HG03045 (cell line): ENCODE results near the gene MAP2K1.
"Not testable (repeated sequence)": the region's sequence is repeated elsewhere in the genome, so short reads cannot be mapped to it uniquely, and the experiment has no call there.

Experiments used
- ATAC-seq: cut with Tn5 transposase; IDR thresholded peaks from one replicate; pipeline ENCODE4 v1.9.1; 2021; ENCODE audit warnings: mild to moderate bottlenecking, moderate library complexity; ENCODE audit not compliant: unreplicated experiment

MAP2K1 gene

GRCh38 chr15:66386204-66387123 lies at the start of gene MAP2K1:
Gene MAP2K1, plus strand, starts transcription at chr15:66386912. Its CDS starts 436 bp downstream, at chr15:66387348.
- peak; percentile 84 for ATAC-seq

- not testable (repeated sequence) for ATAC-seq
Measured at GRCh38 chr15:66348530-66348929, 38.2 kb upstream of the MAP2K1 start.

DNA sequence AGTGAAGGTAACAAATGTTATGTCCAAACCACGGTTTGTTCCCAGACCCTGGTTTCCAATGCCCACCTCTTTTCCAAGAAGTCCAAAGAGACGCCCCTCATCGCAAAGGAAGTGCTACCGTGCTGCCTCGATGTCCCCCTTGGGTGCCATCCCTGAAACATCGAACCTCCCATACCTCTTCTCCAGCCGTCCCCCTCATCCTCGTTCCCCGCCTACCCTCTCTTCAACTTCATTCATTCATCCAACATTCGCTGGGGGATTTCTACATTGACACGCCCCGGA lies 30.7 kb upstream of the MAP2K1 start:
- no peak for ATAC-seq

GRCh38 chr15:66356359-66357236 lies 30.1 kb upstream of the MAP2K1 start, which contains the start of gene TIPIN:
Gene TIPIN, minus strand, starts transcription at chr15:66356685. Its CDS starts 3,738 bp downstream, at chr15:66352947.
- ATAC-seq: peak; percentile 92

- no peak for ATAC-seq
Measured at GRCh38 chr15:66359740-66360139, 27.0 kb upstream of the MAP2K1 start.

GRCh38 chr15:66361745-66362460 lies 24.8 kb upstream of the MAP2K1 start:
- ATAC-seq: not testable (repeated sequence)

DNA sequence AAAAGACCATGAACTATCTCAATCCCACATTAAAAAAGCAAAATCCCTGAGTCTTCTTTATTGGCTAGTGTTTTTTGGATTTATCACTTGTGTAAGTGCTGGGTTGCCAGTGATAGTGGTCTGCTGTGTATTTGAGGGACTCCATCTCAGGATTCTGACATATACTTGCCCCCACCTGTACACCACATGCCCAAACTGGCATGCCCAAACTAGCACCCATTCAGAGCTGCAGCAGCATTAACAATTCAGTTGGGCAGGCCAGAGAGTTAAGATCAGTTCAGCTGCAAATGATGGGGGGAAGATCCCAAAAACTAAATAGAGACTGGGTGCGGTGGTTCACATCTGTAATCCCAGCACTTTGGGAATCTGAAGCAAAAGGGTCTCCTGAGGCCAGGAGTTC lies 23.9 kb upstream of the MAP2K1 start:
- no peak for ATAC-seq

GRCh38 chr15:66364944-66365528 lies 21.7 kb upstream of the MAP2K1 start:
- ATAC-seq: no peak

- ATAC-seq: no peak
Measured at GRCh38 chr15:66369773-66370651, 16.7 kb upstream of the MAP2K1 start.

GRCh38 chr15:66374179-66374578 lies 12.5 kb upstream of the MAP2K1 start:
- no peak for ATAC-seq

GRCh38 chr15:66378814-66379430 lies 7.8 kb upstream of the MAP2K1 start:
- no peak for ATAC-seq

DNA sequence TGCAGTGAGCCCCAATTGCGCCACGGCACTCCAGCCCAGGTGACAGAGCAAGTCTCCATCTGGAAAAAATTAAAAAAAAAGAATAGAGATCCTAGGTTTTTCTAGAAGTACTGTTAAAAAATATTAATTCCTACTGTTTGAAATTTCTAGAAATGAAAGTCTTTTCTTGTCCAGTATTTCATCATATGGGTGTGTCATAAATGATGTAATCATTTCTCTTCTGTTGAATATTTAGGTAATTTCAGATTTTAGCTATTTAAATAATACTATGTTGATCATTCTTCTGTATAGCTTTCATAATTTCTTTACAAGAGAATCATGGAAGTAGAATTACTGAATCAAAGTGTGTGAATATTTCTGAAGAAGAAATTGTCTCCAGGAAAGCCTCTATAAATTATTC lies 5.3 kb upstream of the MAP2K1 start:
- not testable (repeated sequence) for ATAC-seq

DNA sequence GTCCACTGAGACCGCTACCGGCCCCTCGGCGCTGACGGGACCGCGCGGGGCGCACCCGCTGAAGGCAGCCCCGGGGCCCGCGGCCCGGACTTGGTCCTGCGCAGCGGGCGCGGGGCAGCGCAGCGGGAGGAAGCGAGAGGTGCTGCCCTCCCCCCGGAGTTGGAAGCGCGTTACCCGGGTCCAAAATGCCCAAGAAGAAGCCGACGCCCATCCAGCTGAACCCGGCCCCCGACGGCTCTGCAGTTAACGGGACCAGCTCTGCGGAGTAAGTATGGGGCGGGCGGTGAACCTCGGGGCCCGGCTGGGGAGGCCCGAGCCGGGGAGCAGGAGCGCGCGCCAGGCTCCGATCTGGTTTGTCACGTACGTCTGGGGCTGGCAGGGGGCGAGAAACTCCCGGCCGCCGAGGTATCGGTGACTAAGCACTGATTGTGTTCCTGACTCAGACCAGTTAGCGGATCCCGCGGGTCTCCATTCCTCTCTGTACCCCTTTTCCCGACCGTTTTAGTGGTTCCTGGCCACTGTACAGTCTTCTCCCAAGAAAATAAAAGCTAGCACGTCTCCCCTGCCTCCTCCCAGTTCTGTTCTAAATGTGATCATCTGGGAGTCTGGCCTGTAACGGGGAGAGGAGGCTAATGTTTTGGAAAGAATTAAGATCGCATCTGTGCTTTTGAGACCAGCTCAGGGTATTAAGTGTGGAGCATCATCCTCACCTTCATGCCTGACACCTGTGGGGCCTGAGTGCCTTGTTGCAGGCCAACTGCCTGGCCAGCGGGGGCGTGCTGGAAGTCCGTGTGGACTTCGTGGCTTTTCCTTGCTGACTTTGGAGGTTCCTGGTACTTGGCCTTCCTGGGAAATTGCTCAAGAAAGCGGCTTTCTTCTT lies 691 bp downstream of the MAP2K1 start:
- ATAC-seq: peak; percentile 22

DNA sequence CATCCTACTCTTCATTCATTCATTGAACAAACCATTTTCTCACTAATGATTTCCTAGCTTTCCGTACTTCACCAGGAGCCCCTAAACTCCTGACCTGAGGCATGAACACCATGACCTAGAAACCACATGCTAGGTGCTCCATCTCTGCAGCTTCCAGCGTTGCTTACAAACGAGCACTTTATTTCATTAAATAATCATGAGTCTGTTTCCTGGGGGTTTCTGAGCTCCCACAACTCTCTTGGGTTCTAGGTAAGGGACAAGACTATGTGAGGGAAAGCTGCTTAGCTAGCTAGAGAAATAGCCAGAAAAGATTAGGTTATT lies 1.3 kb downstream of the MAP2K1 start:
- ATAC-seq: no peak

DNA sequence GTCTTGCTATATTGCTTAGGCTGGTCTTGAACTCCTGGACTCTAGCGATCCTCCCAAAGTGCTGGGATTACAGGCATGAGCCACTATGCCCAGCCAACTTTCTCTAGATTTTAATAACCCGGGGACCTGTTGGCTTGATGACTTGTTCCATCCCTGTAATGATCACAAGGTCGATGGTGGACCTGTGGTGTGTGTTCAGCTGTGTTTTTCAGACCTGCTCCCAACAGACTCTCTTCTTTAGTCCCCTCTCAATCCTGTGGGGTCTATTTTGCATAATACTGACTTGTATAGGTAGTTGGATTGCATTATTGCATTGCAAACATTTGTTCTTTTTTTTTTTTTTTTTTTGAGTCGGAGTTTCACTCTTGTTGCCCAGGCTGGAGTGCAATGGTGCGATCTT lies 1.9 kb downstream of the MAP2K1 start:
- ATAC-seq: no peak

- no peak for ATAC-seq
Measured at GRCh38 chr15:66389098-66389858, 2.6 kb downstream of the MAP2K1 start.

DNA sequence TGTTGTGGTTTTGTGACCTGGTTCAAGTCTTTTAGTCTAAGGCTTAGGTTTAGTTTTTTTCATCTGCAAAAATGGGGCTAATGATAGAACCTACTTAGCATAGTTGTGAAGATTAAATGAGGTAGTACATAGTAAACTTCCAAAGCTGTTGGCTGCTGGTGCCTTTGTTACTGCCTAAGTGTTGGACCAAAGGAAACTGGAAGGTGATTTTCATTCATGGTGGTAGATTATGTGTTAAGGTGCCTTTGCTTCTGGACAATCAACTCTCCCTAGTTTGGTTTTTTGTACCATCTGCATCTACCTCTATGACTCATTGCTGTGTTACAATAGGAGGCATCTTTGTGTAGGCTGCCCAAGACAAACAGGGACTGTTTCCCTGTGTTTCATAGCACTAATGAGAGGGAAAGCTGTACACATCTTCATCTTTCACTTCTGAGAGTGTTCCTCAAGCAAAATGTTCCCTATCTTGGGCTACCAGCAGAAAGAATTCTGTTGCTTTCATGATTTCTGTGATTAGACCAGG lies 3.2 kb downstream of the MAP2K1 start:
- ATAC-seq: no peak

- ATAC-seq: no peak
Measured at GRCh38 chr15:66390678-66391077, 4.0 kb downstream of the MAP2K1 start.
